HEK293 (cell line): Measurements from ENCODE around the gene LYPD6B.

Source experiments
- CTCF ChIA-PET: fragments of 350-600 bp; formaldehyde crosslinking; extraction: SDS; loops from one replicate; lab custom pipeline; 2021; ENCODE audit warnings: antibody characterized with exemption; lab: Yijun Ruan, JAX
- POLR2A ChIA-PET: fragments of 300-600 bp; formaldehyde crosslinking; extraction: SDS; loops from one replicate; lab custom pipeline; 2020; ENCODE audit warnings: antibody characterized with exemption, inconsistent platforms; lab: Yijun Ruan, JAX
- H3K27ac ChIP-seq: fragments of 200-500 bp; sonication (Bioruptor generic); 2 replicates; pipeline ENCODE4 v1.5.1; 2014; ENCODE audit warnings: low read depth, low read length, control low read depth, inconsistent platforms; ENCODE audit errors: extremely low read depth
- H3K36me3 ChIP-seq, 2 experiments: fragments of 200-500 bp in 1 of 2; sonication (Bioruptor generic) in 1 of 2; 1 replicate in 1 of 2; 2 replicates in 1 of 2; pipeline ENCODE4 v1.5.1; 2014 to 2017; ENCODE audit warnings: inconsistent platforms in 2 of 2, low read length in 2 of 2; ENCODE audit not compliant: control insufficient read depth in 2 of 2, insufficient read depth in 1 of 2
- H3K4me1 ChIP-seq: fragments of 200-500 bp; sonication (Bioruptor generic); 2 replicates; pipeline ENCODE4 v1.5.1; 2014; ENCODE audit warnings: mild to moderate bottlenecking, low read length, inconsistent platforms; ENCODE audit not compliant: control insufficient read depth, insufficient read depth
- H3K4me3 ChIP-seq: 2 replicates; pipeline ENCODE4 v1.5.1; 2011; ENCODE audit warnings: low read depth, mild to moderate bottlenecking, control low read depth, low read length, moderate library complexity
- H3K9me3 ChIP-seq: fragments of 200-500 bp; sonication (Bioruptor generic); 2 replicates; pipeline ENCODE4 v1.5.1; 2014; ENCODE audit warnings: low read depth, low read length, inconsistent platforms; ENCODE audit not compliant: control insufficient read depth, insufficient read depth
- HOXD13 ChIP-seq: sonication (generic); formaldehyde crosslinking; IDR thresholded peaks from 2 replicates; pipeline ENCODE4 v1.8.0; 2022; ENCODE audit warnings: missing genetic modification reagents, borderline replicate concordance
- IKZF3 ChIP-seq: fragments of 450-650 bp; IDR thresholded peaks from 2 replicates; pipeline ENCODE4 v1.5.0; 2018; ENCODE audit warnings: missing biosample characterization, mild to moderate bottlenecking, missing genetic modification characterization, moderate library complexity
- KLF16 ChIP-seq: fragments of 450-650 bp; formaldehyde crosslinking; IDR thresholded peaks from 2 replicates; pipeline ENCODE4 v1.5.1; 2017; ENCODE audit warnings: missing biosample characterization, missing genetic modification characterization
- KLF8 ChIP-seq: fragments of 450-650 bp; formaldehyde crosslinking; IDR thresholded peaks from 2 replicates; pipeline ENCODE4 v1.5.1; 2016; ENCODE audit warnings: missing biosample characterization, missing genetic modification characterization
- OSR2 ChIP-seq: fragments of 450-650 bp; formaldehyde crosslinking; IDR thresholded peaks from 2 replicates; pipeline ENCODE4 v1.5.1; 2016; ENCODE audit warnings: missing biosample characterization, missing genetic modification characterization
- ZBTB21 ChIP-seq: fragments of 450-650 bp; formaldehyde crosslinking; IDR thresholded peaks from 2 replicates; pipeline ENCODE4 v1.5.1; 2017; ENCODE audit warnings: missing biosample characterization, missing genetic modification characterization
- ZNF121 ChIP-seq: fragments of 450-650 bp; formaldehyde crosslinking; IDR thresholded peaks from 2 replicates; pipeline ENCODE4 v1.5.1; 2016; ENCODE audit warnings: missing biosample characterization, missing genetic modification characterization
- ZNF133 ChIP-seq: fragments of 450-650 bp; formaldehyde crosslinking; IDR thresholded peaks from 2 replicates; pipeline ENCODE4 v1.5.1; 2016; ENCODE audit warnings: missing biosample characterization, missing genetic modification characterization
- ZNF239 ChIP-seq: fragments of 450-650 bp; formaldehyde crosslinking; IDR thresholded peaks from 2 replicates; pipeline ENCODE4 v1.5.1; 2016; ENCODE audit warnings: missing biosample characterization, missing genetic modification characterization
- ZNF292 ChIP-seq: fragments of 450-650 bp; formaldehyde crosslinking; IDR thresholded peaks from 2 replicates; pipeline ENCODE4 v1.5.1; 2016; ENCODE audit warnings: low read depth, missing biosample characterization, missing genetic modification characterization, borderline replicate concordance
- ZNF324 ChIP-seq: fragments of 450-650 bp; formaldehyde crosslinking; IDR thresholded peaks from 2 replicates; pipeline ENCODE4 v1.5.1; 2016; ENCODE audit warnings: missing biosample characterization, missing genetic modification characterization
- ZNF404 ChIP-seq: fragments of 450-650 bp; formaldehyde crosslinking; IDR thresholded peaks from 2 replicates; pipeline ENCODE4 v1.5.1; 2017; ENCODE audit warnings: missing biosample characterization, missing genetic modification characterization
- ZNF514 ChIP-seq: fragments of 450-650 bp; formaldehyde crosslinking; IDR thresholded peaks from 2 replicates; pipeline ENCODE4 v1.5.1; 2016; ENCODE audit warnings: missing biosample characterization, missing genetic modification characterization
- ZNF623 ChIP-seq: fragments of 450-650 bp; formaldehyde crosslinking; IDR thresholded peaks from 2 replicates; pipeline ENCODE4 v1.5.1; 2016; ENCODE audit warnings: missing biosample characterization, missing genetic modification characterization
- ZNF747 ChIP-seq: fragments of 450-650 bp; formaldehyde crosslinking; IDR thresholded peaks from 2 replicates; pipeline ENCODE4 v1.5.1; 2016; ENCODE audit warnings: missing biosample characterization, missing genetic modification characterization
- TF ChIP-seq, protein P1 (sequence below): fragments of 450-650 bp; formaldehyde crosslinking; IDR thresholded peaks from 2 replicates; pipeline ENCODE4 v1.5.1; 2016; ENCODE audit warnings: missing biosample characterization, missing genetic modification characterization
- TF ChIP-seq, protein P2 (sequence below): fragments of 450-650 bp; formaldehyde crosslinking; IDR thresholded peaks from 2 replicates; pipeline ENCODE4 v1.5.1; 2016; ENCODE audit warnings: missing biosample characterization, missing genetic modification characterization, borderline replicate concordance
- TF ChIP-seq, protein P3 (sequence below): fragments of 450-650 bp; formaldehyde crosslinking; IDR thresholded peaks from 2 replicates; pipeline ENCODE4 v1.5.1; 2017; ENCODE audit warnings: missing biosample characterization, mild to moderate bottlenecking, missing genetic modification characterization, moderate library complexity
- TF ChIP-seq, protein P4 (sequence below): fragments of 450-650 bp; formaldehyde crosslinking; IDR thresholded peaks from 2 replicates; pipeline ENCODE4 v1.5.1; 2016; ENCODE audit warnings: missing biosample characterization, missing genetic modification characterization
- TF ChIP-seq, protein P5 (sequence below): fragments of 450-650 bp; formaldehyde crosslinking; IDR thresholded peaks from 2 replicates; pipeline ENCODE4 v1.5.1; 2016; ENCODE audit warnings: missing biosample characterization, missing genetic modification characterization
- TF ChIP-seq, protein P6 (sequence below): fragments of 450-650 bp; formaldehyde crosslinking; IDR thresholded peaks from 2 replicates; pipeline ENCODE4 v1.5.1; 2016; ENCODE audit warnings: missing biosample characterization, missing genetic modification characterization

LYPD6B gene

DNA sequence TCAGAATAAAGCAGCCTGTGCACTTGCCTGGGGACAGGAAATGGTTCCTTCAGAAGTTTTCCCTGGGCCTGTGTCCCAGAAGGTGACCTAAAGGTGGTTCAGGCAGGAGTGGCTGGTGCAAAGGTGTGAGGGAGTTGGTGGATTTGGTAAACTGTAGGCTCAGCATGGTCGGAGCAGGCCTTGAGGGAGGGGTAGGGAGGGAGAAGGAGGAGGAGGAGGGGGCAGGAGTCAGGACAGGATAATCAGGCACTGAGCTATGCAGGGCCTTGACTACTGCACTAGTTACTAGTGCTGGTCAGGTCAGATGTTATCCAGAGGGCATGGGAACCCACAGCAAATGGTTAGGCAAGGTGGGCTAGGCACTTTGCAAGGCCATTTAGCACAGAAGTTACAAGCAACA lies 21.3 kb downstream of the LYPD6B start:
- no peak overlapping the region for H3K27ac ChIP-seq
- no peaks in the 10 kb centered on the region for H3K36me3 ChIP-seq
- CTCF ChIA-PET: interaction anchor here (1.0 kb wide), 1 partner anchor 269 kb away, joined by 3 read pairs; no protein-coding TSS in a partner anchor
- peaks cover 20% of the 10 kb centered on the region for H3K4me1 ChIP-seq
- POLR2A ChIA-PET: no interaction called here
- no peak overlapping the region for H3K4me3 ChIP-seq
- TF ChIP-seq, protein P1, sequence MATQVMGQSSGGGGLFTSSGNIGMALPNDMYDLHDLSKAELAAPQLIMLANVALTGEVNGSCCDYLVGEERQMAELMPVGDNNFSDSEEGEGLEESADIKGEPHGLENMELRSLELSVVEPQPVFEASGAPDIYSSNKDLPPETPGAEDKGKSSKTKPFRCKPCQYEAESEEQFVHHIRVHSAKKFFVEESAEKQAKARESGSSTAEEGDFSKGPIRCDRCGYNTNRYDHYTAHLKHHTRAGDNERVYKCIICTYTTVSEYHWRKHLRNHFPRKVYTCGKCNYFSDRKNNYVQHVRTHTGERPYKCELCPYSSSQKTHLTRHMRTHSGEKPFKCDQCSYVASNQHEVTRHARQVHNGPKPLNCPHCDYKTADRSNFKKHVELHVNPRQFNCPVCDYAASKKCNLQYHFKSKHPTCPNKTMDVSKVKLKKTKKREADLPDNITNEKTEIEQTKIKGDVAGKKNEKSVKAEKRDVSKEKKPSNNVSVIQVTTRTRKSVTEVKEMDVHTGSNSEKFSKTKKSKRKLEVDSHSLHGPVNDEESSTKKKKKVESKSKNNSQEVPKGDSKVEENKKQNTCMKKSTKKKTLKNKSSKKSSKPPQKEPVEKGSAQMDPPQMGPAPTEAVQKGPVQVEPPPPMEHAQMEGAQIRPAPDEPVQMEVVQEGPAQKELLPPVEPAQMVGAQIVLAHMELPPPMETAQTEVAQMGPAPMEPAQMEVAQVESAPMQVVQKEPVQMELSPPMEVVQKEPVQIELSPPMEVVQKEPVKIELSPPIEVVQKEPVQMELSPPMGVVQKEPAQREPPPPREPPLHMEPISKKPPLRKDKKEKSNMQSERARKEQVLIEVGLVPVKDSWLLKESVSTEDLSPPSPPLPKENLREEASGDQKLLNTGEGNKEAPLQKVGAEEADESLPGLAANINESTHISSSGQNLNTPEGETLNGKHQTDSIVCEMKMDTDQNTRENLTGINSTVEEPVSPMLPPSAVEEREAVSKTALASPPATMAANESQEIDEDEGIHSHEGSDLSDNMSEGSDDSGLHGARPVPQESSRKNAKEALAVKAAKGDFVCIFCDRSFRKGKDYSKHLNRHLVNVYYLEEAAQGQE (tag by site-specific recombination): no peak
- TF ChIP-seq ZNF623 (tag by site-specific recombination) (no peak), ZNF747 (tag by site-specific recombination) (no peak), OSR2 (tag by site-specific recombination) (no peak), ZNF133 (tag by site-specific recombination) (no peak), ZNF121 (tag by site-specific recombination) (no peak), ZNF514 (tag by site-specific recombination) (no peak), ZNF324 (tag by site-specific recombination) (no peak), KLF8 (tag by site-specific recombination) (no peak)
- TF ChIP-seq, protein P2, sequence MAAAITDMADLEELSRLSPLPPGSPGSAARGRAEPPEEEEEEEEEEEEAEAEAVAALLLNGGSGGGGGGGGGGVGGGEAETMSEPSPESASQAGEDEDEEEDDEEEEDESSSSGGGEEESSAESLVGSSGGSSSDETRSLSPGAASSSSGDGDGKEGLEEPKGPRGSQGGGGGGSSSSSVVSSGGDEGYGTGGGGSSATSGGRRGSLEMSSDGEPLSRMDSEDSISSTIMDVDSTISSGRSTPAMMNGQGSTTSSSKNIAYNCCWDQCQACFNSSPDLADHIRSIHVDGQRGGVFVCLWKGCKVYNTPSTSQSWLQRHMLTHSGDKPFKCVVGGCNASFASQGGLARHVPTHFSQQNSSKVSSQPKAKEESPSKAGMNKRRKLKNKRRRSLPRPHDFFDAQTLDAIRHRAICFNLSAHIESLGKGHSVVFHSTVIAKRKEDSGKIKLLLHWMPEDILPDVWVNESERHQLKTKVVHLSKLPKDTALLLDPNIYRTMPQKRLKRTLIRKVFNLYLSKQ (tag by site-specific recombination): no peak
- TF ChIP-seq, protein P3, sequence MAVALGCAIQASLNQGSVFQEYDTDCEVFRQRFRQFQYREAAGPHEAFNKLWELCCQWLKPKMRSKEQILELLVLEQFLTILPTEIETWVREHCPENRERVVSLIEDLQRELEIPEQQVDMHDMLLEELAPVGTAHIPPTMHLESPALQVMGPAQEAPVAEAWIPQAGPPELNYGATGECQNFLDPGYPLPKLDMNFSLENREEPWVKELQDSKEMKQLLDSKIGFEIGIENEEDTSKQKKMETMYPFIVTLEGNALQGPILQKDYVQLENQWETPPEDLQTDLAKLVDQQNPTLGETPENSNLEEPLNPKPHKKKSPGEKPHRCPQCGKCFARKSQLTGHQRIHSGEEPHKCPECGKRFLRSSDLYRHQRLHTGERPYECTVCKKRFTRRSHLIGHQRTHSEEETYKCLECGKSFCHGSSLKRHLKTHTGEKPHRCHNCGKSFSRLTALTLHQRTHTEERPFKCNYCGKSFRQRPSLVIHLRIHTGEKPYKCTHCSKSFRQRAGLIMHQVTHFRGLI (tag by site-specific recombination): no peak
- TF ChIP-seq, protein P4, sequence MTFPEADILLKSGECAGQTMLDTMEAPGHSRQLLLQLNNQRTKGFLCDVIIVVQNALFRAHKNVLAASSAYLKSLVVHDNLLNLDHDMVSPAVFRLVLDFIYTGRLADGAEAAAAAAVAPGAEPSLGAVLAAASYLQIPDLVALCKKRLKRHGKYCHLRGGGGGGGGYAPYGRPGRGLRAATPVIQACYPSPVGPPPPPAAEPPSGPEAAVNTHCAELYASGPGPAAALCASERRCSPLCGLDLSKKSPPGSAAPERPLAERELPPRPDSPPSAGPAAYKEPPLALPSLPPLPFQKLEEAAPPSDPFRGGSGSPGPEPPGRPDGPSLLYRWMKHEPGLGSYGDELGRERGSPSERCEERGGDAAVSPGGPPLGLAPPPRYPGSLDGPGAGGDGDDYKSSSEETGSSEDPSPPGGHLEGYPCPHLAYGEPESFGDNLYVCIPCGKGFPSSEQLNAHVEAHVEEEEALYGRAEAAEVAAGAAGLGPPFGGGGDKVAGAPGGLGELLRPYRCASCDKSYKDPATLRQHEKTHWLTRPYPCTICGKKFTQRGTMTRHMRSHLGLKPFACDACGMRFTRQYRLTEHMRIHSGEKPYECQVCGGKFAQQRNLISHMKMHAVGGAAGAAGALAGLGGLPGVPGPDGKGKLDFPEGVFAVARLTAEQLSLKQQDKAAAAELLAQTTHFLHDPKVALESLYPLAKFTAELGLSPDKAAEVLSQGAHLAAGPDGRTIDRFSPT (tag by site-specific recombination): no peak
- TF ChIP-seq, all 188 proteins: peak for 0
- H3K9me3 ChIP-seq: no peaks in the 10 kb centered on the region

DNA sequence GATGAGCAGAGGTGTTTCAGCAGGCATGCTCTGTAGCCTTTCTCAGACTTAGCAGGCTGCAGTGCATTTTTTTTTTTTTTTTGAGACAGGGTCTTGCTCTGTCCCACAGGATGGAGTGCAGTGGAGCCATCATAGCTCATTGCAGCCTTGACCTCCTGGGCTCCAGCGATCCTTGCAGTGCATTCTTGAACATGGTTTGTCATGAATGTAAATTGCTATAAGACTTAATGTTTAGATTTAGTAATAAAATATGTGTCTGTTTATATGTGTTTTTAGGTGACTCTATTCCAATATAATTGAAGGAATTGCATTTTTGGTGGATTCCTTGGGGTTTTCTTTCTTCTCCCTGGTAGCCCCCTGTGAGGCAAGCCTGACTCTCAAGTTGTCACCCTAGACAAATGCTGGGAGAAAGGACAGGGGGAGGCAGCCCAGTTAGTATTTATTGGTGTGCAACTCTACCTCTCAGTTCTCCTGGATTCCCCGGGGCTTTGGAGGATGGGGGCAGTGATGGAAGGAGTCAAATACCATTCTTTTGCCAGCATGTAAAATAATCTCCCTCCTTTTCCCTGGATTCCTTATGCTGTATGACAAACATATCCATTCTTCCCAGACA lies 22.7 kb downstream of the LYPD6B start:
- CTCF ChIA-PET: no interaction called here
- TF ChIP-seq ZNF292 (no peak), IKZF3 (tag by site-specific recombination) (no peak), ZBTB21 (tag by site-specific recombination) (no peak), KLF16 (tag by site-specific recombination) (no peak), HOXD13 (no peak), ZNF404 (tag by site-specific recombination) (no peak), ZNF239 (tag by site-specific recombination) (no peak)
- TF ChIP-seq, protein P2 (tag by site-specific recombination): no peak
- TF ChIP-seq, protein P5, sequence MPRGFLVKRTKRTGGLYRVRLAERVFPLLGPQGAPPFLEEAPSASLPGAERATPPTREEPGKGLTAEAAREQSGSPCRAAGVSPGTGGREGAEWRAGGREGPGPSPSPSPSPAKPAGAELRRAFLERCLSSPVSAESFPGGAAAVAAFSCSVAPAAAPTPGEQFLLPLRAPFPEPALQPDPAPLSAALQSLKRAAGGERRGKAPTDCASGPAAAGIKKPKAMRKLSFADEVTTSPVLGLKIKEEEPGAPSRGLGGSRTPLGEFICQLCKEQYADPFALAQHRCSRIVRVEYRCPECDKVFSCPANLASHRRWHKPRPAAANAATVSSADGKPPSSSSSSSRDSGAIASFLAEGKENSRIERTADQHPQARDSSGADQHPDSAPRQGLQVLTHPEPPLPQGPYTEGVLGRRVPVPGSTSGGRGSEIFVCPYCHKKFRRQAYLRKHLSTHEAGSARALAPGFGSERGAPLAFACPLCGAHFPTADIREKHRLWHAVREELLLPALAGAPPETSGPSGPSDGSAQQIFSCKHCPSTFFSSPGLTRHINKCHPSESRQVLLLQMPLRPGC: no peak
- TF ChIP-seq, protein P6, sequence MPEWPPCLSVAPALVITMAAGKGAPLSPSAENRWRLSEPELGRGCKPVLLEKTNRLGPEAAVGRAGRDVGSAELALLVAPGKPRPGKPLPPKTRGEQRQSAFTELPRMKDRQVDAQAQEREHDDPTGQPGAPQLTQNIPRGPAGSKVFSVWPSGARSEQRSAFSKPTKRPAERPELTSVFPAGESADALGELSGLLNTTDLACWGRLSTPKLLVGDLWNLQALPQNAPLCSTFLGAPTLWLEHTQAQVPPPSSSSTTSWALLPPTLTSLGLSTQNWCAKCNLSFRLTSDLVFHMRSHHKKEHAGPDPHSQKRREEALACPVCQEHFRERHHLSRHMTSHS (tag by site-specific recombination): no peak

More for the DNA sequence above, 22.7 kb downstream of the LYPD6B start:
- POLR2A ChIA-PET: interaction anchor here (1.0 kb wide), 1 partner anchor 59 kb away, joined by 3 read pairs; no protein-coding TSS in a partner anchor
- Histone ChIP-seq H3K9me3 (no peaks in the 10 kb centered on the region), H3K4me1 (peaks cover 27% of the 10 kb centered on the region), H3K27ac (no peak overlapping the region), H3K4me3 (no peak overlapping the region), H3K36me3 (no peaks in the 10 kb centered on the region)
